Measurements from ENCODE around the gene PNMA6F. TPM values are rescaled to one million over a fixed set of nuclear protein-coding genes. Genes with fewer than 3 reads are reported as not detected.
"Not testable (repeated sequence)": the region's sequence is repeated elsewhere in the genome, so short reads cannot be mapped to it uniquely, and the experiment has no call there.

PNMA6F gene
- total RNA-seq, 1 donor from 2014 or later = not detected

DNA sequence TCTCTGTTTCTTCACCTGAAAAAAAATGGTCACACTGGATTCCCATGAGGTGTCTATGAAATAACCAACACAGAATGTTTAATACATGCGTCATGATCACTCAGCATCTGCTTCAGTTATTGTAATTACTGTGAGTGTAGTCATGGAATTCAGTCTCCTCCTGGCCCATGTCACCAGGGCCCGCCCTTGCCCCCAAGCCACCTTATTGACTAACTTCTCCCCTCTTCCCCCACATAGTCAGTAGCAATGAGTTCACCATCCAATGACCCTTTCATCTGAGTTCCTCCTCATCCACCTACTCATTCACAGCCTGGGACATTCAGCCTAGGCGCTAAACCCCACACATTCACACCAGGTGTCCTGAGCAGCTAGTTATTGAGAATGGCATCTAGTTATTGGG is 15.6 kb downstream of the PNMA6F start:
- Mint-ChIP-seq H3K27ac (no peak overlapping the region), H3K36me3 (ENCODE audit: low read depth) (no peaks in the 10 kb centered on the region), H3K4me1 (ENCODE audit: low read depth) (no peaks in the 10 kb centered on the region), H3K27me3 (ENCODE audit: insufficient read depth) (peaks cover 21% of the 10 kb centered on the region), H3K4me3 (no peak overlapping the region), H3K9me3 (no peaks in the 10 kb centered on the region)
- DNase-seq (ENCODE audit: low spot score) = no peak
- intact Hi-C loops (cut with micrococcal nuclease) = no loop called here

DNA sequence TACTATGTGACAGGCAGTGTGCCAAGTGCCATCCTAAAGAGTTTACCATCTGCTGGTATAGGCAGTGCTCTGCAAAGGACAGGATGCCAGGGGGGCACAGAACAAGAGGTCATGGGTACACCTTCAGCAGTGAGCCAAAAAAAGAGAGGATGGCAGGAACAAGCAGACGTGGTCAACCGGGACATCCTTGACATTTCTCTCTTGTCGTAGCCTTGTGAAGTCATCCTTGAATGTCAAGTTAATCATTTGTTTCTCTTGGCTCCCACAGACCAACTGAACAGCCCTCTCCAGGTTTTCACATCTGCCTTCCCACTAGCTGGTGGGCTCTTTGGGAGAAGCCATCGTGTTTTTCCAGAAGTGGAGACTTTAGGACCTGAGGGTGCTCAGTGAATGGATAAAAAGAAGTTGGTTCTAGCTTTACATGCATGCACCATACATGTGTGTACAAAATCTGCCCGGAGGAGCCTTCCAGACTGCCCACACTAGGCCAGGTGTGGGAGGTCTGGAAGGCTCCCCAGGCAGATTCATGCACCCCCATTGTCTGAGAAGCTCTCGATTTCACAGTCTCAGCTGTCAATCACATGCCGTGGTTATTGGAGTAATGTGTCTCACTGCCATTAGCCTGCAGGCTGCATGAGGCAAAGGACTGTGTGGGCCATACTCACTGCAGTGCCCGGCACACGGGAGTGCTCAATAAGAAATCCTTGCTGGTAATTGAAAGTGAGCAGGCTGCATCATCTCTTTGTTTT is 16.4 kb downstream of the PNMA6F start:
- intact Hi-C loops (cut with micrococcal nuclease) = no loop called here
- peaks cover 27% of the 10 kb centered on the region for H3K27me3 Mint-ChIP-seq (ENCODE audit: insufficient read depth)
- DNase-seq (ENCODE audit: low spot score) = no peak
- no peaks in the 10 kb centered on the region for H3K36me3 Mint-ChIP-seq (ENCODE audit: low read depth)
- no peaks in the 10 kb centered on the region for H3K9me3 Mint-ChIP-seq
- H3K4me1 Mint-ChIP-seq (ENCODE audit: low read depth) = no peaks in the 10 kb centered on the region
- no peak overlapping the region for H3K4me3 Mint-ChIP-seq
- no peak overlapping the region for H3K27ac Mint-ChIP-seq

DNA sequence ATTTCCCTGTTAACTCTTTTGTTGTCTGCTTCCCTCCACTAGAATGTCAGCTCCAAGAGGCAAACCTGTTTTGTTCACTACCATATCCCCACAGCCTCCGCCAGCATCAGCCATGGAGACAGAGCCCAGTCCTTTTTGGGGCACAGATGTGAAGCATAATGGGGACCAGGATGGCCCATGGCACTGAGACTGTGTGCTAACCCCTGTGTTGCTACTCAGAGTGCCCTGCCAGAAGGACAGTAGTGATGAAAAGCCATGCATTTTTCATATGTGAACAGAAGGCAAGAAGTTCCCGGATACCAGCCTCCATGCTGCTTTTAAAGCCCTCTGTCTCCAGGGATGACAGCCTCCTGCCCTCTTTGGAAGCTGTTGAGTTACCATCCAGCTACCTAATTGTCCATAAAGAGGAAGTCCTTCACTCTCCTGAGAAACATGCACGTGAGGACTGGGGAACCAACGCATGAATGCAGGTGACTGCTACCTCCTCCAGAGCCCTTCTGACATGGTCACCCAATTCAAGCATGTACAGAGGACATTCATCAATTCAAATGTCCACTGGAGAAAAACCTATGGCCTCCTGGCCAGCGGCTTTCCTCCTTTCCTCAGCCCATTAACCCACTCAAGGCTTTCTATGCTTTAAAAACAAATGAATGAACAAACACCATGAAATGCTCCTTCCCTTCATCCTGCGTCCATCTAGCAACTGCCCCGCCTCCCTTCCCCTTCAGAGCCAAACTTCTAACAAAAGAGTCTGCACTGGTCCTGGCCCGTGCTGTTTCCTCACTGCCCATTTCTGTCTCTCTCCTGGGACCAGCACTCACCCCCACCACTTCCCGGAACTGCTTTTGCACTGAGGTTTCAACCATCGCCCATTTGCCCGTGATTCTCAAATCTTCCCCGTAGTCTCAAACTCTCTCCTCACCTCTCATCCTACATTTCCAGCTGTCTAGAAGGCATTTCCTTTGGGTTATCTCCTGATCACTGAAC is 18.0 kb downstream of the PNMA6F start:
- Mint-ChIP-seq H3K4me3 (no peak overlapping the region), H3K27me3 (ENCODE audit: insufficient read depth) (peaks cover 24% of the 10 kb centered on the region), H3K27ac (no peak overlapping the region), H3K4me1 (ENCODE audit: low read depth) (no peaks in the 10 kb centered on the region), H3K9me3 (no peaks in the 10 kb centered on the region), H3K36me3 (ENCODE audit: low read depth) (no peaks in the 10 kb centered on the region)
- intact Hi-C loops (cut with micrococcal nuclease) = no loop called here
- no peak for DNase-seq (ENCODE audit: low spot score)

DNA sequence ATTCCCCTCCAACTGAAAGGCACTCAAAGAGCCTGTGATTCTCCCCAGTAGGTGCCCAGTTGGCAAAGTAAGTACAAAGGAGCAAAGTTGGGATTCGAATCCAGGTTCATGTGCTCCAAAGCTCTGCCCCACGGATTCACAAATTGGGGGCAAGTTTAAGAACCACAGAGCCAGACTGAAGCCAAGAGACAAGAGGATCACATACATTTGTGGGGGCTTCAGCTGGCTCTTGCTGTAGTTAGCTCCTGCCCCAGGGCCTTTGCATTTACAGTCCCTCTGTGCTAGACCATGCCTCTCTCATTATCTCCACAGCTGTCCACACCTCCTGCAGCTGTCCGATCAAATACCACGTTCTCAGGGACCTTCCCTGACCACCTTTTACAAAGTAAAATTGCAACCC is 18.8 kb downstream of the PNMA6F start:
- Mint-ChIP-seq H3K27ac (no peak overlapping the region), H3K4me1 (ENCODE audit: low read depth) (no peaks in the 10 kb centered on the region), H3K4me3 (no peak overlapping the region), H3K9me3 (no peaks in the 10 kb centered on the region), H3K36me3 (ENCODE audit: low read depth) (no peaks in the 10 kb centered on the region), H3K27me3 (ENCODE audit: insufficient read depth) (peaks cover 24% of the 10 kb centered on the region)
- DNase-seq (ENCODE audit: low spot score) = no peak
- intact Hi-C loops (cut with micrococcal nuclease) = no loop called here

DNA sequence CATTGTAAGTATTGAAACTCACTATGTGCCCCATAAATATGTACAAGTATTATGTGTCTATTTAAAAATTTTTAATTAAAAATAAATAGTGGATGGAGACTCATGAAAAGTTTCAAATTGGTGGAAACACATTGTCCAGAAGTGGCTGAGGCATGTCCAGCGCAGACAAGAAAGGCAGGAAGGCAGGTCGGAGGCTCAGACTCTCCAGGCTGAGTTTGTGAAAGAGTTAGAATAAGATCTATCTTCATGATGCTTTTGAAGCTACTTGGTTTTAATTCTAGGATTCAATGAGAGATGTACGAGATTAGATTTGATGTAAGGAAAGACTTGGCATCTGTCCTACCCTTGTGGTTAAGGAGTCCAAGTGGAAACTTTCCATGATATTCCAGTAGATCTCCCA is 19.8 kb downstream of the PNMA6F start:
- Mint-ChIP-seq H3K9me3 (no peaks in the 10 kb centered on the region), H3K4me3 (no peak overlapping the region), H3K4me1 (ENCODE audit: low read depth) (no peaks in the 10 kb centered on the region), H3K36me3 (ENCODE audit: low read depth) (no peaks in the 10 kb centered on the region), H3K27me3 (ENCODE audit: insufficient read depth) (peaks cover 28% of the 10 kb centered on the region), H3K27ac (no peak overlapping the region)
- no peak for DNase-seq (ENCODE audit: low spot score)
- intact Hi-C loops (cut with micrococcal nuclease) = no loop called here

DNA sequence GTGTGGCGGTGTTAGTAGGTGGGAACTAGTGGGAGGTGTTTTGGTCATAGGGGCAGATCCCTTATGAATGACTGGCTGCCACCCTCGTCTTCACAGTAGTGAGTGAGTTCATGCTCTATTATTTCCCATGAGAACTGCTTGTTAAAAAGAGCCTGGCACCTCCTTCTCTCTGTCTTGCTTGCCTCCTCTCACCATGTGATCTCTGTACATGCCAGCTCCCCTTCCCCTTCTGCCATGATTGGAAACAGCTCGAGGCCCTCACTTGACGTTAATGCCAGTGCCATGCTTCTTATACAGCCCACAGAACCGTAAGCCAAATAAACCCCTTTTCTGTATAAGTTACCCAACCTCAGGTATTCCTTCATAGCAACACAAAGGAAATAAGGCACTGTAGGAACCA is 21.7 kb downstream of the PNMA6F start:
- Mint-ChIP-seq H3K4me1 (ENCODE audit: low read depth) (peaks cover under 1% of the 10 kb centered on the region), H3K4me3 (no peak overlapping the region), H3K36me3 (ENCODE audit: low read depth) (no peaks in the 10 kb centered on the region), H3K9me3 (no peaks in the 10 kb centered on the region), H3K27me3 (ENCODE audit: insufficient read depth) (peaks cover 28% of the 10 kb centered on the region), H3K27ac (no peak overlapping the region)
- DNase-seq (ENCODE audit: low spot score) = no peak
- intact Hi-C loops (cut with micrococcal nuclease) = no loop called here

DNA sequence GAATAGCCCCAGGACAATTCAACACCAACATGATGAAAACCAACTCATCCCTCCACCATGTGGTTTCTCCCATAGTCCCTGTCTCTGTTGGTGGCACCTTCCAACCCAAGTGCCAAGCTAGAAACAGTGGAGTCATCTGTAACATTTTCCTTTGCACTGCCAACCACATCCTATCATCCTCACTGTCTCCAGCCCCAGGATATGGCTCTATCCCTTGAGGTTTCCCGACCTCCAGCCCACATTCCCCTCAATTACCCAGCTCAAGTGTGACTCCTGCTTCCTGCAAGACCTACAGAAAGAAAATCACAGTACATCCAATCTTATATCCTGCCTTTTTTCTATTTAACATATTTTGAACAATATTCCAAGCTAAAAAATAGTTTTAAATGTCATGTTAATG is 24.2 kb downstream of the PNMA6F start:
- DNase-seq (ENCODE audit: low spot score) = no peak
- Mint-ChIP-seq H3K27ac (no peak overlapping the region), H3K9me3 (no peaks in the 10 kb centered on the region), H3K4me3 (no peak overlapping the region), H3K36me3 (ENCODE audit: low read depth) (no peaks in the 10 kb centered on the region), H3K4me1 (ENCODE audit: low read depth) (peaks cover 13% of the 10 kb centered on the region), H3K27me3 (ENCODE audit: insufficient read depth) (peaks cover 12% of the 10 kb centered on the region)
- intact Hi-C loops (cut with micrococcal nuclease) = no loop called here

DNA sequence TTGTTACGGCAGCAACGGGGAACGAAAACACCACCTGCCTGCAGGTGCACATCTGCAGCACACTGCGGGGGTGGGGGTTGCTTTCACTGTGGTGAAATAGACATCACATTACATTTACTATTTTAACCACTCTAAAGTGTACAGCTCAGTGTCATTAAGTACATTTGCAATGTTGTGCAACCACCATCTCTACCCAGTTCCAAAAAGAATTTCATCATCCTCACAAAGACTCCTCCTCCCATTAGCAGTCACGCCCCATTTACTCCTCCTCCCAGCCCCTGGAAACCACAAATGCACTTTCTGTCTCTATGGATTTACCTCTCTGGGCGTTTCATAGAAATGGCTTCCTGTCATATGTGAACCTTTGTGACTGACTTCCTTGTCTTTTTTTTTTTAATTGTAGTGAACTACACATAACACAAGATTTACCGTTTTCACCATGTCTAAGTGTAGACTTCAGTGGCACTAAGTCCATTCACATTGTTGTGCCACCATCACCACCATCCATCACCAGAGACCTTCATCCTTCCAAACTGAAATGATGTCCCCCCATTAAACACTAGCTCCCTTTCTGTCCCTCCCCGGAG is 28.0 kb downstream of the PNMA6F start:
- DNase-seq (ENCODE audit: low spot score); intact Hi-C loops (cut with micrococcal nuclease); H3K27me3 Mint-ChIP-seq (ENCODE audit: insufficient read depth); H3K4me3 Mint-ChIP-seq; H3K27ac Mint-ChIP-seq; H3K9me3 Mint-ChIP-seq; H3K36me3 Mint-ChIP-seq (ENCODE audit: low read depth): not testable (repeated sequence)
- H3K4me1 Mint-ChIP-seq (ENCODE audit: low read depth) = peaks cover 13% of the 10 kb centered on the region

DNA sequence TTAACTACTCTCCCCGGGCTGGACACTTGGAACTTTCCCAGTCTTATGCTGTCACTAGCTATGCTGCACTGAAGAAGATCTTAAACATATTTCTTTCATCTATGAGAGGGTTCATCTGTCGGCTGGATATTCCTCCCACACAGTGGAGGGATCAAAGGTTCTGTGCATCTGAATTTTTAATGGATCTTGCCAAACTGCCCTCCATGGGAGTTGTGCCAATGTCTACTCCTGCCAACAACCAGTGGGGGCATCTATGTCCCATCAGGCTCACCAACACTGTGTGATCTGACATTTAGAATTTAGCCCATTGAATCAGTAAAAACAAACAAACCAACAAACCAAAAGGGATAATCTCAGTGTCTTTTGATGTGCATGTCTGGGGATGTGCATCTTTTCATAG is 32.8 kb downstream of the PNMA6F start:
- H3K27ac Mint-ChIP-seq; H3K4me1 Mint-ChIP-seq (ENCODE audit: low read depth); H3K4me3 Mint-ChIP-seq; H3K9me3 Mint-ChIP-seq; DNase-seq (ENCODE audit: low spot score); H3K36me3 Mint-ChIP-seq (ENCODE audit: low read depth); intact Hi-C loops (cut with micrococcal nuclease); H3K27me3 Mint-ChIP-seq (ENCODE audit: insufficient read depth): not testable (repeated sequence)

DNA sequence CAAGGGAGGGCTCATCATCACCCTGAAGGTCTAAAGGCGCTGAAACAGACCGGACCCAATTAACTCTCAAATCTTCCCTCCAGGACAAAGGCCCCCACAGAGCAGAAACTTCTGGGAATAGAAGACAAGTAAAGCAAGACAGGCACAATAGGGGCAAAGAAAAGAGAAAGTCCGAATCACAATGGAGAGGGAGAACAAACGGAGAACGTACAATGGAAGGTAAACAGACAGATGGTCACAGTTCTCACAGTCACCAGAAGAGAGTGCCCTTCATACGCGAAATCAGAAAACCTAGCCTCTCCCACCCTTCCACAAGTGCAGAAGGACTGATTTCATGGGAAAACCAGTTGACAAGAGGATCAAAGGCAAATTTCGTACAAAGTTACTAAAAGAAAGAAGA is 35.9 kb downstream of the PNMA6F start:
- H3K27me3 Mint-ChIP-seq (ENCODE audit: insufficient read depth); H3K36me3 Mint-ChIP-seq (ENCODE audit: low read depth); intact Hi-C loops (cut with micrococcal nuclease); DNase-seq (ENCODE audit: low spot score); H3K9me3 Mint-ChIP-seq; H3K4me3 Mint-ChIP-seq; H3K27ac Mint-ChIP-seq; H3K4me1 Mint-ChIP-seq (ENCODE audit: low read depth): not testable (repeated sequence)

DNA sequence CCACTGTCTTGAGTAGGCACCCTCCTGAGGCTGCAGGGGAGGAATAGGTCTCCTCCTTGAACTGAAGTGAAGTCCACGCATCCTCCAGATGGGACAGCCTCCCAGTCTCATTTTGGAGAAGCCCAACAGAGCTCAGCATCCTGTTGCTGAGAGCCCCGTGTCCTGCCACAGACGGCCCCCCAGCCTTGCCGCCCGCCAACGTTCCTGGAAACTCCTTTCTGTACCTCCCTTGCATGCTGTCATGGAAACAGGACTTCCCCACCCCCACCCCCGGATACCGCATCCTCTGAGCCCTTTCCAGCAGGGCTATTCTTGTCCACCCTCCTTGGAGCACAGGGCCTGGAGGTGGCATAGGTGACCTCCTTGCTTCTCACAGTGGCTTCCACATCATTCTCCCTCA is 37.6 kb downstream of the PNMA6F start:
- H3K4me1 Mint-ChIP-seq (ENCODE audit: low read depth); H3K27ac Mint-ChIP-seq; H3K36me3 Mint-ChIP-seq (ENCODE audit: low read depth); H3K4me3 Mint-ChIP-seq; H3K9me3 Mint-ChIP-seq; DNase-seq (ENCODE audit: low spot score); H3K27me3 Mint-ChIP-seq (ENCODE audit: insufficient read depth); intact Hi-C loops (cut with micrococcal nuclease): not testable (repeated sequence)

DNA sequence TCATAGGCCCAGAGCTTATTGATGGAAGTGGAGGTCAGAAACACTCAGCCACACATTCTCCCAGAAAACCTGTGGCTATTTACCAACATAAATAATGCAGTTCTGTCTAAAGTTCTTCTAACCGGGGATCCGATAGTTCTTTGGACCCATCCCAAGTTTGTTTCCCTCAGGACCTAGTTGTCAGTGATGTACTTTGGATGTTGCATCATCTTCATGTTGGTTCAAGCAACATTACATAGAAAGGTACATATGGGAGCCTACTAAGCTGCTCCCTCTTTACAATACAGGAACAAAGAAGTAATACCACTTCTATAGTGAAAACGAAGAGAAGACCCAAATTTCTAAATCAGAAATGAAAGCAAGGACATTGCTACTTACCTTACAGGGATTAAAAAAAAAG is 39.8 kb downstream of the PNMA6F start:
- intact Hi-C loops (cut with micrococcal nuclease); H3K4me3 Mint-ChIP-seq; H3K36me3 Mint-ChIP-seq (ENCODE audit: low read depth); DNase-seq (ENCODE audit: low spot score); H3K9me3 Mint-ChIP-seq; H3K4me1 Mint-ChIP-seq (ENCODE audit: low read depth); H3K27me3 Mint-ChIP-seq (ENCODE audit: insufficient read depth); H3K27ac Mint-ChIP-seq: not testable (repeated sequence)

DNA sequence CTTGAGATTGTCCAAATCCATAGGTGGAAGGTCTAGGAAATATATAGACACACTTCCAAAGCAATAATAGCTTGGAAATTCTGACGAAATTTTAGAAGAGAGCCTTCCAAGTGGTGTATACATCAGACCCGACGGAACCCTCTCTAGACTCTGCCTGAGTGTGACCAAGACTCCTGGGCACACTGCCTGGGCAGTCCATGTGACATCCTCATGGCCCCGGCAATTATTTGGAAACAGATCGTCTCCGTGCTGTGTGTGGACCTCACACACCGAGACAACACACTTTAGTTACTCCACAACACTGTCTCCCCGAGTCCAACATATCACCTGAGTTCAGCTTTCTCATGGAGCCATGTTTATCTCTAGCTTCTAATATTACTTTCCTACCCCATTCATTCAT is 42.3 kb downstream of the PNMA6F start:
- H3K36me3 Mint-ChIP-seq (ENCODE audit: low read depth); H3K4me1 Mint-ChIP-seq (ENCODE audit: low read depth); intact Hi-C loops (cut with micrococcal nuclease); DNase-seq (ENCODE audit: low spot score); H3K27ac Mint-ChIP-seq; H3K27me3 Mint-ChIP-seq (ENCODE audit: insufficient read depth); H3K9me3 Mint-ChIP-seq; H3K4me3 Mint-ChIP-seq: not testable (repeated sequence)
